IMR-90 (cell line): ENCODE measurements around the gene CDC14A. TPM values are rescaled to one million over a fixed set of nuclear protein-coding genes. Genes with fewer than 3 reads are reported as not detected.

Experiments used
- ATAC-seq: fragments of 200-7000 bp; cut with Tn5 transposase; 2 replicates; pipeline ENCODE4 v1.9.1; 2020; ENCODE audit warnings: low read depth, mild to moderate bottlenecking, moderate library complexity
- BruUV-seq: library from RNA; stranded (reverse); fragments of 400-500 nt; replicated peaks from 2 replicates; lab custom pipeline; 2021; lab: Mats Ljungman, UMichigan
- CTCF ChIA-PET: fragments of 300-600 bp; formaldehyde crosslinking; extraction: SDS; loops from one replicate; lab custom pipeline; 2021; ENCODE audit warnings: antibody characterized with exemption; lab: Yijun Ruan, JAX
- POLR2A ChIA-PET: fragments of 300-600 bp; sonication (Branson Sonifier 250); formaldehyde crosslinking; loops from one replicate; lab custom pipeline; 2022; ENCODE audit warnings: antibody characterized with exemption; ENCODE audit not compliant: unreplicated experiment; lab: Charles Lee
- DNase-seq: peaks from one replicate; pipeline ENCODE4 v3.0.0; 2013
- H2AFZ ChIP-seq: replicated peaks from 2 replicates; pipeline ENCODE3; 2013; ENCODE audit warnings: low read length, mild to moderate bottlenecking; ENCODE audit not compliant: poor library complexity
- H2AK5ac ChIP-seq: 2 replicates; pipeline ENCODE4 v1.6.1; 2013; ENCODE audit warnings: low read depth, low read length, inconsistent platforms
- H2AK9ac ChIP-seq: replicated peaks from 2 replicates; pipeline ENCODE3; 2013; ENCODE audit warnings: mild to moderate bottlenecking, low read depth, low read length, moderate library complexity; ENCODE audit not compliant: poor library complexity
- H2BK120ac ChIP-seq: 2 replicates; pipeline ENCODE4 v1.6.1; 2013; ENCODE audit warnings: low read depth, low read length, inconsistent platforms
- H2BK15ac ChIP-seq: 3 replicates; pipeline ENCODE4 v1.6.1; 2013; ENCODE audit warnings: low read depth, low read length, inconsistent platforms
- H2BK20ac ChIP-seq: 2 replicates; pipeline ENCODE4 v1.6.1; 2013; ENCODE audit warnings: low read depth, mild to moderate bottlenecking, inconsistent platforms, low read length, moderate library complexity
- H2BK5ac ChIP-seq: 2 replicates; pipeline ENCODE4 v1.6.1; 2013; ENCODE audit warnings: mild to moderate bottlenecking, low read depth, low read length, inconsistent platforms; ENCODE audit not compliant: poor library complexity, severe bottlenecking
- H3K14ac ChIP-seq: replicated peaks from 2 replicates; pipeline ENCODE4 v1.6.1; 2013; ENCODE audit warnings: low read depth, low read length, inconsistent platforms
- H3K18ac ChIP-seq: 2 replicates; pipeline ENCODE4 v1.6.1; 2013; ENCODE audit warnings: low read depth, low read length, control low read depth
- H3K23ac ChIP-seq: 2 replicates; pipeline ENCODE4 v1.6.1; 2013; ENCODE audit warnings: low read depth, low read length, inconsistent platforms
- H3K27ac ChIP-seq: 2 replicates; pipeline ENCODE4 v1.5.1; 2013; ENCODE audit warnings: mild to moderate bottlenecking, control low read depth, low read length; ENCODE audit not compliant: insufficient read depth
- H3K27me3 ChIP-seq: 2 replicates; pipeline ENCODE4 v1.6.1; 2013; ENCODE audit warnings: low read length; ENCODE audit not compliant: control insufficient read depth, insufficient read depth
- H3K36me3 ChIP-seq: 2 replicates; pipeline ENCODE4 v1.6.1; 2013; ENCODE audit warnings: low read length, mixed read lengths; ENCODE audit not compliant: control insufficient read depth, insufficient read depth
- H3K4ac ChIP-seq: 2 replicates; pipeline ENCODE4 v1.6.1; 2013; ENCODE audit warnings: low read depth, low read length, inconsistent platforms
- H3K4me1 ChIP-seq: 2 replicates; pipeline ENCODE4 v1.6.1; 2013; ENCODE audit warnings: low read length, mixed read lengths; ENCODE audit not compliant: control insufficient read depth, insufficient read depth
- H3K4me2 ChIP-seq: 2 replicates; pipeline ENCODE4 v1.6.1; 2013; ENCODE audit warnings: low read depth, mild to moderate bottlenecking, control low read depth, low read length, moderate library complexity
- H3K4me3 ChIP-seq: 2 replicates; pipeline ENCODE4 v1.5.1; 2013; ENCODE audit warnings: low read depth, mild to moderate bottlenecking, control low read depth, low read length, moderate library complexity; ENCODE audit not compliant: insufficient read depth
- H3K56ac ChIP-seq: 2 replicates; pipeline ENCODE4 v1.6.1; 2013; ENCODE audit warnings: low read length, inconsistent platforms; ENCODE audit not compliant: insufficient read depth; ENCODE audit errors: extremely low read depth
- H3K79me1 ChIP-seq, 2 experiments: 2 replicates each; pipeline ENCODE4 v1.6.1; 2013; ENCODE audit warnings: low read length in 2 of 2, inconsistent platforms in 1 of 2, low read depth in 1 of 2
- H3K9ac ChIP-seq: 2 replicates; pipeline ENCODE4 v1.6.1; 2013; ENCODE audit warnings: low read depth, low read length, control low read depth
- H3K9me1 ChIP-seq: 2 replicates; pipeline ENCODE4 v1.6.1; 2013; ENCODE audit warnings: low read length, inconsistent platforms; ENCODE audit not compliant: insufficient read depth
- H3K9me3 ChIP-seq: 2 replicates; pipeline ENCODE4 v1.6.1; 2013; ENCODE audit warnings: low read length; ENCODE audit not compliant: control insufficient read depth, insufficient read depth
- H4K20me1 ChIP-seq: 2 replicates; pipeline ENCODE4 v1.6.1; 2013; ENCODE audit warnings: low read length, inconsistent platforms; ENCODE audit not compliant: insufficient read depth
- H4K5ac ChIP-seq: 2 replicates; pipeline ENCODE4 v1.6.1; 2013; ENCODE audit warnings: mild to moderate bottlenecking, low read depth, low read length, control low read depth
- H4K8ac ChIP-seq, 2 experiments: 2 replicates each; pipeline ENCODE4 v1.6.1; 2013; ENCODE audit warnings: low read depth in 2 of 2, low read length in 2 of 2, control low read depth in 1 of 2, inconsistent platforms in 1 of 2
- H4K91ac ChIP-seq: 2 replicates; pipeline ENCODE4 v1.6.1; 2013; ENCODE audit warnings: low read depth, low read length, inconsistent platforms; ENCODE audit not compliant: insufficient read depth
- BHLHE40 ChIP-seq: fragments of 150-350 bp; IDR thresholded peaks from 2 replicates; pipeline ENCODE4 v1.6.1; 2016; ENCODE audit warnings: mild to moderate bottlenecking, low read depth, low read length
- dilution Hi-C: fragments of 300-500 bp; cut with HindIII; formaldehyde crosslinking; loops from one replicate; pipeline ENCODE4 v1.14.3; 2018; ENCODE audit warnings: low sequenced_read_pairs; ENCODE audit not compliant: unreplicated experiment
- in situ Hi-C: fragments of 300-500 bp; cut with MboI; formaldehyde crosslinking; loops from 3 replicates; pipeline ENCODE4 v1.14.3; 2019; ENCODE audit warnings: low sequenced_read_pairs, inconsistent platforms, mixed read lengths
- intact Hi-C: fragments of 100-400 bp; cut with micrococcal nuclease; formaldehyde crosslinking; loops from 2 replicates; pipeline ENCODE4 v1.10.0; 2022
- polyA plus RNA-seq, 3 experiments: library from polyadenylated mRNA; depleted of rRNA; stranded (reverse); fragments of >200 nt; gene quantifications; 2 replicates each; pipeline ENCODE4 v1.2.3, GENCODE V29; 2012; ENCODE audit warnings: low replicate concordance in 1 of 3
- total RNA-seq: library from RNA; depleted of rRNA; stranded (reverse); fragments of >200 nt; gene quantifications from 2 replicates; pipeline ENCODE4 v1.2.3, GENCODE V29; 2012

The CDC14A gene
- total and polyA plus RNA-seq, 2 of the 4 experiments (the other 2 are of a cell fraction) = 1.7 to 3.0 TPM

GRCh38 chr1:100316622-100317021 lies 35.7 kb upstream of the CDC14A start:
- H2BK120ac ChIP-seq = no peak overlapping the region
- H2BK15ac ChIP-seq = no peak overlapping the region
- H3K36me3 ChIP-seq = no peaks in the 10 kb centered on the region
- TF ChIP-seq BHLHE40 = no peak
- H4K8ac ChIP-seq = no peak overlapping the region
- dilution Hi-C loops (no loop called here), intact Hi-C loops (no loop called here), in situ Hi-C loops (no loop called here)
- no peak overlapping the region for H3K23ac ChIP-seq
- no peak overlapping the region for H3K4me3 ChIP-seq
- no peak overlapping the region for H4K5ac ChIP-seq
- peaks cover 2% of the 10 kb centered on the region; the same call in 1 of the 2 replicates for H3K27me3 ChIP-seq
- no peak overlapping the region for H2AK5ac ChIP-seq
- DNase-seq = no peak
- POLR2A ChIA-PET = no interaction called here
- H2AK9ac ChIP-seq = no peak overlapping the region
- H3K4me1 ChIP-seq = no peaks in the 10 kb centered on the region
- CTCF ChIA-PET = interaction anchor here (0.6 kb wide), 1 partner anchor 29 kb away, joined by 3 read pairs; no protein-coding TSS in a partner anchor
- no peak overlapping the region for H3K4me2 ChIP-seq
- no peak overlapping the region for H3K14ac ChIP-seq
- no TSS peak for BruUV-seq
- no peak for ATAC-seq
- H3K18ac ChIP-seq = no peak overlapping the region
- H2AFZ ChIP-seq = no peak overlapping the region
- no peak overlapping the region for H3K9ac ChIP-seq
- H3K9me3 ChIP-seq = peaks cover 11% of the 10 kb centered on the region
- no peak overlapping the region for H4K91ac ChIP-seq
- H2BK20ac ChIP-seq = no peak overlapping the region
- no peaks in the 10 kb centered on the region for H3K9me1 ChIP-seq
- no peak overlapping the region for H3K4ac ChIP-seq
- no peaks in the 10 kb centered on the region for H4K20me1 ChIP-seq
- H3K27ac ChIP-seq = no peak overlapping the region
- no peak overlapping the region for H2BK5ac ChIP-seq
- H3K79me1 ChIP-seq = no peaks in the 10 kb centered on the region
- H3K56ac ChIP-seq = no peak overlapping the region
